HUES6 (cell line): ENCODE results near the gene ZNF804A.

Experiments used
- H3K27ac ChIP-seq: 2 replicates; pipeline ENCODE4 v1.7.0; 2013; ENCODE audit warnings: low read depth, mild to moderate bottlenecking, low read length, inconsistent platforms
- H3K27me3 ChIP-seq: 2 replicates; pipeline ENCODE4 v1.6.1; 2013; ENCODE audit warnings: low read length; ENCODE audit not compliant: control insufficient read depth, insufficient read depth
- H3K36me3 ChIP-seq: 2 replicates; pipeline ENCODE4 v1.6.1; 2013; ENCODE audit warnings: low read length; ENCODE audit not compliant: control insufficient read depth, insufficient read depth
- H3K4me1 ChIP-seq: 2 replicates; pipeline ENCODE4 v1.6.1; 2013; ENCODE audit warnings: low read length; ENCODE audit not compliant: control insufficient read depth, insufficient read depth
- H3K4me3 ChIP-seq: 2 replicates; pipeline ENCODE4 v1.5.1; 2013; ENCODE audit warnings: low read depth, low read length
- H3K9ac ChIP-seq: one replicate; pipeline ENCODE4 v1.6.1; 2013; ENCODE audit warnings: mild to moderate bottlenecking, low read length
- H3K9me3 ChIP-seq: 2 replicates; pipeline ENCODE4 v1.6.1; 2013; ENCODE audit warnings: low read depth, low read length; ENCODE audit not compliant: control insufficient read depth, insufficient read depth

The ZNF804A gene

GRCh38 chr2:184610891-184611290 lies 12.6 kb downstream of the ZNF804A start:
- no peak overlapping the region for H3K27ac ChIP-seq
- no peak overlapping the region for H3K9ac ChIP-seq
- no peaks in the 10 kb centered on the region for H3K4me1 ChIP-seq
- no peak overlapping the region for H3K4me3 ChIP-seq
- H3K27me3 ChIP-seq, result no peaks in the 10 kb centered on the region
- H3K36me3 ChIP-seq, result no peaks in the 10 kb centered on the region
- peaks cover 2% of the 10 kb centered on the region; the same call in 1 of the 2 replicates for H3K9me3 ChIP-seq

GRCh38 chr2:184611361-184612085 lies 13.2 kb downstream of the ZNF804A start:
- Histone ChIP-seq H3K27me3 (no peaks in the 10 kb centered on the region), H3K4me1 (no peaks in the 10 kb centered on the region), H3K36me3 (no peaks in the 10 kb centered on the region), H3K9me3 (peaks cover 2% of the 10 kb centered on the region; the same call in 1 of the 2 replicates), H3K27ac (no peak overlapping the region), H3K9ac (no peak overlapping the region), H3K4me3 (no peak overlapping the region)

GRCh38 chr2:184620367-184620766 lies 22.0 kb downstream of the ZNF804A start:
- Histone ChIP-seq H3K27me3 (no peaks in the 10 kb centered on the region), H3K36me3 (no peaks in the 10 kb centered on the region), H3K9me3 (no peaks in the 10 kb centered on the region), H3K9ac (no peak overlapping the region), H3K27ac (no peak overlapping the region), H3K4me3 (no peak overlapping the region), H3K4me1 (no peaks in the 10 kb centered on the region)

GRCh38 chr2:184624311-184624710 lies 26.0 kb downstream of the ZNF804A start:
- Histone ChIP-seq H3K27ac (no peak overlapping the region), H3K4me1 (no peaks in the 10 kb centered on the region), H3K9ac (no peak overlapping the region), H3K36me3 (no peaks in the 10 kb centered on the region), H3K4me3 (no peak overlapping the region), H3K27me3 (no peaks in the 10 kb centered on the region), H3K9me3 (no peaks in the 10 kb centered on the region)

GRCh38 chr2:184628051-184628450 lies 29.7 kb downstream of the ZNF804A start:
- H3K27ac ChIP-seq, result no peak overlapping the region
- no peak overlapping the region for H3K4me3 ChIP-seq
- no peak overlapping the region for H3K9ac ChIP-seq
- no peaks in the 10 kb centered on the region for H3K27me3 ChIP-seq
- no peaks in the 10 kb centered on the region for H3K9me3 ChIP-seq
- H3K36me3 ChIP-seq, result no peaks in the 10 kb centered on the region
- no peaks in the 10 kb centered on the region for H3K4me1 ChIP-seq

GRCh38 chr2:184633726-184634125 lies 35.4 kb downstream of the ZNF804A start:
- no peaks in the 10 kb centered on the region for H3K36me3 ChIP-seq
- H3K27me3 ChIP-seq, result no peaks in the 10 kb centered on the region
- H3K9ac ChIP-seq, result no peak overlapping the region
- H3K27ac ChIP-seq, result no peak overlapping the region
- H3K4me3 ChIP-seq, result no peak overlapping the region
- no peaks in the 10 kb centered on the region for H3K9me3 ChIP-seq
- no peaks in the 10 kb centered on the region for H3K4me1 ChIP-seq

GRCh38 chr2:184637781-184638180 lies 39.5 kb downstream of the ZNF804A start:
- no peak overlapping the region for H3K4me3 ChIP-seq
- no peaks in the 10 kb centered on the region for H3K9me3 ChIP-seq
- no peaks in the 10 kb centered on the region for H3K4me1 ChIP-seq
- no peaks in the 10 kb centered on the region for H3K27me3 ChIP-seq
- H3K9ac ChIP-seq, result no peak overlapping the region
- H3K36me3 ChIP-seq, result no peaks in the 10 kb centered on the region
- H3K27ac ChIP-seq, result no peak overlapping the region

GRCh38 chr2:184644685-184645084 lies 46.4 kb downstream of the ZNF804A start:
- Histone ChIP-seq H3K4me1 (no peaks in the 10 kb centered on the region), H3K4me3 (no peak overlapping the region), H3K36me3 (no peaks in the 10 kb centered on the region), H3K9me3 (no peaks in the 10 kb centered on the region; the same call in 1 of the 2 replicates), H3K27ac (no peak overlapping the region), H3K9ac (no peak overlapping the region), H3K27me3 (no peaks in the 10 kb centered on the region)

GRCh38 chr2:184646177-184646576 lies 47.8 kb downstream of the ZNF804A start:
- H3K27me3 ChIP-seq, result no peaks in the 10 kb centered on the region
- H3K27ac ChIP-seq, result no peak overlapping the region
- H3K36me3 ChIP-seq, result no peaks in the 10 kb centered on the region
- no peak overlapping the region for H3K9ac ChIP-seq
- no peaks in the 10 kb centered on the region; the same call in 1 of the 2 replicates for H3K9me3 ChIP-seq
- H3K4me3 ChIP-seq, result no peak overlapping the region
- no peaks in the 10 kb centered on the region for H3K4me1 ChIP-seq

- no peak overlapping the region for H3K9ac ChIP-seq
- no peak overlapping the region for H3K27ac ChIP-seq
- no peaks in the 10 kb centered on the region for H3K27me3 ChIP-seq
- H3K4me3 ChIP-seq, result no peak overlapping the region
- no peaks in the 10 kb centered on the region for H3K4me1 ChIP-seq
- no peaks in the 10 kb centered on the region for H3K36me3 ChIP-seq
- H3K9me3 ChIP-seq, result no peaks in the 10 kb centered on the region; the same call in 1 of the 2 replicates
Observed at GRCh38 chr2:184646593-184646992, 48.3 kb downstream of the ZNF804A start.

GRCh38 chr2:184654945-184655344 lies 56.6 kb downstream of the ZNF804A start:
- Histone ChIP-seq H3K9me3 (no peaks in the 10 kb centered on the region), H3K9ac (no peak overlapping the region), H3K4me1 (no peaks in the 10 kb centered on the region), H3K36me3 (no peaks in the 10 kb centered on the region), H3K27ac (no peak overlapping the region), H3K4me3 (no peak overlapping the region), H3K27me3 (no peaks in the 10 kb centered on the region)
